Smooth muscle cell (in vitro differentiated cells): Measurements from ENCODE around the gene ATP2B3. TPM values are rescaled to one million over a fixed set of nuclear protein-coding genes. Genes with fewer than 3 reads are reported as not detected.

Experiments used
- DNase-seq: peaks from one replicate; lab custom pipeline; 2025; ENCODE audit not compliant: unreplicated experiment; lab: John Stamatoyannopoulos, UW
- H2AFZ ChIP-seq: fragments of 200-600 bp; sonication (generic); 2 replicates; pipeline ENCODE4 v1.6.0; 2016; ENCODE audit warnings: antibody characterized with exemption, low read depth, mild to moderate bottlenecking
- H3F3A ChIP-seq: fragments of 200-600 bp; sonication (generic); 2 replicates; pipeline ENCODE4 v1.6.0; 2017; ENCODE audit warnings: antibody characterized with exemption, low read depth
- H3K27ac ChIP-seq: fragments of 200-600 bp; sonication (generic); 2 replicates; pipeline ENCODE4 v1.5.1; 2016; ENCODE audit warnings: low read depth, mild to moderate bottlenecking
- H3K27me3 ChIP-seq: fragments of 200-600 bp; sonication (generic); 2 replicates; pipeline ENCODE4 v1.6.1; 2016; ENCODE audit warnings: low read depth, mild to moderate bottlenecking
- H3K36me3 ChIP-seq: fragments of 200-600 bp; sonication (generic); 2 replicates; pipeline ENCODE4 v1.5.1; 2016; ENCODE audit warnings: low read depth
- H3K4me1 ChIP-seq: fragments of 200-600 bp; sonication (generic); 2 replicates; pipeline ENCODE4 v1.5.1; 2016; ENCODE audit warnings: low read depth
- H3K4me2 ChIP-seq: fragments of 200-600 bp; sonication (generic); 2 replicates; pipeline ENCODE4 v1.6.0; 2016; ENCODE audit warnings: mild to moderate bottlenecking
- H3K4me3 ChIP-seq: fragments of 200-600 bp; sonication (generic); 2 replicates; pipeline ENCODE4 v1.5.1; 2016; ENCODE audit warnings: mild to moderate bottlenecking
- H3K79me2 ChIP-seq: fragments of 200-600 bp; sonication (generic); 2 replicates; pipeline ENCODE4 v1.6.0; 2016; ENCODE audit warnings: low read depth, mild to moderate bottlenecking
- H3K9ac ChIP-seq: fragments of 200-600 bp; sonication (generic); 2 replicates; pipeline ENCODE4 v1.6.0; 2016; ENCODE audit warnings: low read depth
- H3K9me3 ChIP-seq: fragments of 200-600 bp; sonication (generic); replicated peaks from 2 replicates; pipeline ENCODE4 v1.5.1; 2016; ENCODE audit warnings: low read depth
- H4K20me1 ChIP-seq: fragments of 200-600 bp; sonication (generic); 2 replicates; pipeline ENCODE4 v1.6.0; 2016; ENCODE audit warnings: low read depth
- CTCF ChIP-seq: fragments of 200-600 bp; sonication (generic); IDR thresholded peaks from 2 replicates; pipeline ENCODE4 v1.5.1; 2017; ENCODE audit warnings: borderline replicate concordance, mild to moderate bottlenecking, antibody characterized with exemption; ENCODE audit not compliant: insufficient read depth, poor library complexity, severe bottlenecking
- WGBS: methylation state at CpG from one replicate; pipeline ENCODE4 v1.1.7; 2016; ENCODE audit warnings: low lambda C conversion rate; 5-methylcytosine and 5-hydroxymethylcytosine counted together
- polyA plus RNA-seq: library from polyadenylated mRNA; unstranded; fragments of >200 nt; fragmentation: Nextera tagmentation; extraction: Ambion mirVana; gene quantifications from 2 replicates; pipeline ENCODE4 v1.2.1, GENCODE V29; 2016
- total RNA-seq: library from RNA; depleted of rRNA; stranded (reverse); fragments of >200 nt; gene quantifications from 2 replicates; pipeline ENCODE4 v1.2.3, GENCODE V29; 2014

The ATP2B3 gene
- total and polyA plus RNA-seq, 2 experiments from 2014 or later: 0.05 to 0.22 TPM

GRCh38 chrX:153514259-153514658, 3.2 kb upstream of the ATP2B3 start:
- Histone ChIP-seq H3F3A (no peaks in the 10 kb centered on the region), H3K9ac (no peak overlapping the region), H3K79me2 (no peaks in the 10 kb centered on the region), H3K4me2 (no peak overlapping the region), H4K20me1 (peaks cover 4% of the 10 kb centered on the region), H3K27ac (no peak overlapping the region), H3K36me3 (no peaks in the 10 kb centered on the region), H3K4me3 (no peak overlapping the region), H3K4me1 (no peaks in the 10 kb centered on the region), H2AFZ (no peak overlapping the region), H3K27me3 (peaks cover 12% of the 10 kb centered on the region), H3K9me3 (no peaks in the 10 kb centered on the region)
- TF ChIP-seq CTCF: no peak
- 81% methylated on average over 9 of the region's 9 CpGs for WGBS
- DNase-seq: no peak

GRCh38 chrX:153515435-153515834, 2.0 kb upstream of the ATP2B3 start:
- Histone ChIP-seq H3K79me2 (no peaks in the 10 kb centered on the region), H3K4me1 (no peaks in the 10 kb centered on the region), H3K27ac (no peak overlapping the region), H3K9ac (no peak overlapping the region), H3K4me3 (no peak overlapping the region), H4K20me1 (peaks cover 2% of the 10 kb centered on the region), H2AFZ (no peak overlapping the region), H3K9me3 (no peaks in the 10 kb centered on the region), H3F3A (no peaks in the 10 kb centered on the region), H3K4me2 (no peak overlapping the region), H3K36me3 (no peaks in the 10 kb centered on the region), H3K27me3 (peaks cover 12% of the 10 kb centered on the region)
- WGBS: 76% methylated on average over 8 of the region's 8 CpGs
- no peak for DNase-seq
- no peak for TF ChIP-seq CTCF

GRCh38 chrX:153516073-153516472, 1.4 kb upstream of the ATP2B3 start:
- Histone ChIP-seq H3K79me2 (no peaks in the 10 kb centered on the region), H3K27me3 (peaks cover 12% of the 10 kb centered on the region), H3K27ac (no peak overlapping the region), H3K9ac (no peak overlapping the region), H2AFZ (no peak overlapping the region), H3K4me2 (no peak overlapping the region), H3K9me3 (no peaks in the 10 kb centered on the region), H3K4me3 (no peak overlapping the region), H3K36me3 (no peaks in the 10 kb centered on the region), H4K20me1 (no peaks in the 10 kb centered on the region), H3K4me1 (no peaks in the 10 kb centered on the region), H3F3A (no peaks in the 10 kb centered on the region)
- DNase-seq: no peak
- no peak for TF ChIP-seq CTCF
- 91% methylated on average over 9 of the region's 9 CpGs for WGBS
